ENCODE data around the gene PRKCD. TPM values are rescaled to one million over a fixed set of nuclear protein-coding genes. Genes with fewer than 3 reads are reported as not detected.
A peak's percentile ranks its signal among the peaks of the same experiment; 100 is the strongest.

The PRKCD gene
- total and polyA plus RNA-seq, 7 experiments from 2014 or later = 7.7 to 72.8 (median 17.5) TPM

GRCh38 chr3:53193466-53194209, 32.6 kb downstream of the PRKCD start:
- peak overlapping the region in 1 of 9 donors; percentile 23 for H3K27ac Mint-ChIP-seq
- H3K36me3 Mint-ChIP-seq = peaks cover 0 to 12% (median 10%) of the 10 kb centered on the region in 5 donors
- Histone ChIP-seq H3K27me3 (ENCODE audit: control insufficient read depth in 2 of 2, insufficient read depth in 2 of 2, low read length in 2 of 2) (no peaks in the 10 kb centered on the region), H3K27ac (ENCODE audit: low read depth, low read length) (no peak overlapping the region), H3K36me3 (ENCODE audit: control insufficient read depth in 2 of 3, insufficient read depth in 3 of 3, low read length in 3 of 3) (peaks cover 0 to 31% (median 0%) of the 10 kb centered on the region in 3 experiments), H3K4me3 (ENCODE audit: low read length) (no peak overlapping the region), H3K9me3 (ENCODE audit: control insufficient read depth in 2 of 3, low read length in 3 of 3) (no peaks in the 10 kb centered on the region), H3K4me1 (ENCODE audit: control insufficient read depth in 2 of 2, insufficient read depth in 2 of 2, low read length in 2 of 2) (peaks cover 0 to 4% of the 10 kb centered on the region in 2 donors)
- H3K9me3 Mint-ChIP-seq = no peaks in the 10 kb centered on the region
- POLR2A ChIA-PET = no interaction called here
- H3K27me3 Mint-ChIP-seq = peaks cover 0 to 6% (median 0%) of the 10 kb centered on the region in 5 donors
- H3K4me3 Mint-ChIP-seq = no peak overlapping the region
- intact Hi-C loops (cut with micrococcal nuclease) = no loop called here
- no peak for DNase-seq
- CTCF ChIA-PET = no interaction called here
- H3K4me1 Mint-ChIP-seq = peaks cover 5 to 18% (median 7%) of the 10 kb centered on the region in 7 donors
- ATAC-seq = no peak

- peaks cover 0 to 25% (median 0%) of the 10 kb centered on the region in 3 experiments for H3K36me3 ChIP-seq (ENCODE audit: control insufficient read depth in 2 of 3, insufficient read depth in 3 of 3, low read length in 3 of 3)
- Mint-ChIP-seq H3K36me3 (peaks cover 0 to 12% (median 10%) of the 10 kb centered on the region in 5 donors), H3K27me3 (peaks cover 0 to 6% (median 0%) of the 10 kb centered on the region in 5 donors), H3K4me3 (no peak overlapping the region), H3K9me3 (no peaks in the 10 kb centered on the region), H3K4me1 (peaks cover 5 to 18% (median 7%) of the 10 kb centered on the region in 7 donors), H3K27ac (no peak overlapping the region)
- H3K9me3 ChIP-seq (ENCODE audit: control insufficient read depth in 2 of 3, low read length in 3 of 3) = no peaks in the 10 kb centered on the region
- POLR2A ChIA-PET = interaction anchor here (0.9 kb wide), 1 partner anchor 79 kb away, joined by 3 read pairs; no protein-coding TSS in a partner anchor
- no peak overlapping the region for H3K4me3 ChIP-seq (ENCODE audit: low read length)
- H3K27ac ChIP-seq (ENCODE audit: low read depth, low read length) = no peak overlapping the region
- CTCF ChIA-PET = interaction anchor here (2.8 to 2.9 kb wide), 2 partner anchors 61 to 79 kb away, joined by 21 to 70 read pairs; no protein-coding TSS in a partner anchor
- ATAC-seq (no peak), DNase-seq (no peak)
- H3K27me3 ChIP-seq (ENCODE audit: control insufficient read depth in 2 of 2, insufficient read depth in 2 of 2, low read length in 2 of 2) = no peaks in the 10 kb centered on the region
- H3K4me1 ChIP-seq (ENCODE audit: control insufficient read depth in 2 of 2, insufficient read depth in 2 of 2, low read length in 2 of 2) = peaks cover 0 to 4% of the 10 kb centered on the region in 2 donors
- intact Hi-C loops (cut with micrococcal nuclease) = loop anchor here in 1 of 2 donors (5.0 kb wide), 2 partner anchors 32 to 342 kb away; partner anchors contain the start of gene PRKCD
These were observed 33.4 kb downstream of the PRKCD start for GRCh38 chr3:53194210-53195065.

GRCh38 chr3:53195066-53195450, 34.0 kb downstream of the PRKCD start:
- Mint-ChIP-seq H3K4me3 (peak overlapping the region in 1 of 10 donors; percentile 22), H3K36me3 (peaks cover 0 to 8% (median 6%) of the 10 kb centered on the region in 5 donors), H3K27me3 (peaks cover 0 to 6% (median 0%) of the 10 kb centered on the region in 5 donors), H3K9me3 (no peaks in the 10 kb centered on the region), H3K27ac (no peak overlapping the region), H3K4me1 (peaks cover 5 to 15% (median 7%) of the 10 kb centered on the region in 7 donors)
- Histone ChIP-seq H3K36me3 (ENCODE audit: control insufficient read depth in 2 of 3, insufficient read depth in 3 of 3, low read length in 3 of 3) (peaks cover 0 to 19% (median 0%) of the 10 kb centered on the region in 3 experiments), H3K9me3 (ENCODE audit: control insufficient read depth in 2 of 3, low read length in 3 of 3) (no peaks in the 10 kb centered on the region), H3K4me1 (ENCODE audit: control insufficient read depth in 2 of 2, insufficient read depth in 2 of 2, low read length in 2 of 2) (peaks cover 0 to 4% of the 10 kb centered on the region in 2 donors), H3K27me3 (ENCODE audit: control insufficient read depth in 2 of 2, insufficient read depth in 2 of 2, low read length in 2 of 2) (no peaks in the 10 kb centered on the region), H3K27ac (ENCODE audit: low read depth, low read length) (no peak overlapping the region), H3K4me3 (ENCODE audit: low read length) (no peak overlapping the region)
- intact Hi-C loops (cut with micrococcal nuclease) = loop anchor here in 1 of 2 donors (5.0 kb wide), 2 partner anchors 33 to 343 kb away; partner anchors contain the start of gene PRKCD
- DNase-seq (no peak), ATAC-seq (no peak)
- CTCF ChIA-PET = interaction anchor here (0.6 to 2.9 kb wide), 3 partner anchors 48 to 80 kb away, joined by 3 to 70 read pairs (median 21); no protein-coding TSS in a partner anchor
- POLR2A ChIA-PET = interaction anchor here (0.9 kb wide), 1 partner anchor 80 kb away, joined by 3 read pairs; no protein-coding TSS in a partner anchor

- peak; percentile 79 for ATAC-seq
- DNase-seq = peak; percentile 21 to 75 (median 55)
- peaks cover 0 to 6% (median 0%) of the 10 kb centered on the region in 5 donors for H3K27me3 Mint-ChIP-seq
- peaks cover 0 to 4% (median 0%) of the 10 kb centered on the region in 5 donors for H3K36me3 Mint-ChIP-seq
- no peaks in the 10 kb centered on the region for H3K27me3 ChIP-seq (ENCODE audit: control insufficient read depth in 2 of 2, insufficient read depth in 2 of 2, low read length in 2 of 2)
- H3K27ac ChIP-seq (ENCODE audit: low read depth, low read length) = no peak overlapping the region
- no peak overlapping the region for H3K4me3 ChIP-seq (ENCODE audit: low read length)
- H3K4me1 ChIP-seq (ENCODE audit: control insufficient read depth in 2 of 2, insufficient read depth in 2 of 2, low read length in 2 of 2) = peaks cover 0 to 4% of the 10 kb centered on the region in 2 donors
- H3K27ac Mint-ChIP-seq = peak overlapping the region in 1 of 9 donors; percentile 27
- peaks cover 5 to 12% (median 7%) of the 10 kb centered on the region in 7 donors for H3K4me1 Mint-ChIP-seq
- H3K9me3 Mint-ChIP-seq = no peaks in the 10 kb centered on the region
- no peaks in the 10 kb centered on the region for H3K9me3 ChIP-seq (ENCODE audit: control insufficient read depth in 2 of 3, low read length in 3 of 3)
- CTCF ChIA-PET = interaction anchor here (0.6 to 2.9 kb wide), 11 partner anchors 8 to 343 kb away, joined by 3 to 70 read pairs (median 3); no protein-coding TSS in a partner anchor
- POLR2A ChIA-PET = interaction anchor here (0.6 to 1.1 kb wide), 5 partner anchors 62 to 150 kb away, joined by 3 read pairs; no protein-coding TSS in a partner anchor
- intact Hi-C loops (cut with micrococcal nuclease) = loop anchor here (1.0 to 5.0 kb wide), 7 partner anchors 33 to 453 kb away; partner anchors contain the start of gene PRKCD (in 1 of the 2)
- H3K36me3 ChIP-seq (ENCODE audit: control insufficient read depth in 2 of 3, insufficient read depth in 3 of 3, low read length in 3 of 3) = peaks cover 0 to 11% (median 0%) of the 10 kb centered on the region in 3 experiments
- peak overlapping the region in 4 of 10 donors; percentile 6 to 62 (median 38) for H3K4me3 Mint-ChIP-seq
These were observed 34.9 kb downstream of the PRKCD start for GRCh38 chr3:53195602-53196574.

GRCh38 chr3:53196575-53197407, 35.8 kb downstream of the PRKCD start:
- ChIA-PET CTCF (interaction anchor here (0.8 to 2.9 kb wide), 10 partner anchors 9 to 344 kb away, joined by 3 to 70 read pairs (median 4); no protein-coding TSS in a partner anchor), POLR2A (interaction anchor here (0.6 to 1.1 kb wide), 4 partner anchors 9 to 149 kb away, joined by 3 read pairs; no protein-coding TSS in a partner anchor)
- Mint-ChIP-seq H3K36me3 (peaks cover 0 to 4% (median 0%) of the 10 kb centered on the region in 5 donors), H3K9me3 (no peaks in the 10 kb centered on the region), H3K27ac (peak overlapping the region in 2 of 9 donors; percentile 8 to 27), H3K4me1 (peaks cover 5 to 12% (median 7%) of the 10 kb centered on the region in 7 donors), H3K4me3 (no peak overlapping the region), H3K27me3 (peaks cover 0 to 8% (median 0%) of the 10 kb centered on the region in 5 donors)
- no peak overlapping the region for H3K27ac ChIP-seq (ENCODE audit: low read depth, low read length)
- no peaks in the 10 kb centered on the region for H3K27me3 ChIP-seq (ENCODE audit: control insufficient read depth in 2 of 2, insufficient read depth in 2 of 2, low read length in 2 of 2)
- ATAC-seq (peak; percentile 65), DNase-seq (no peak)
- peaks cover 0 to 9% (median 0%) of the 10 kb centered on the region in 3 experiments for H3K36me3 ChIP-seq (ENCODE audit: control insufficient read depth in 2 of 3, insufficient read depth in 3 of 3, low read length in 3 of 3)
- intact Hi-C loops (cut with micrococcal nuclease) = loop anchor here (1.0 to 5.0 kb wide), 7 partner anchors 34 to 454 kb away; partner anchors contain the start of gene PRKCD (in 1 of the 2)
- peaks cover 0 to 4% of the 10 kb centered on the region in 2 donors for H3K4me1 ChIP-seq (ENCODE audit: control insufficient read depth in 2 of 2, insufficient read depth in 2 of 2, low read length in 2 of 2)
- no peaks in the 10 kb centered on the region for H3K9me3 ChIP-seq (ENCODE audit: control insufficient read depth in 2 of 3, low read length in 3 of 3)
- no peak overlapping the region for H3K4me3 ChIP-seq (ENCODE audit: low read length)
